HG02870 (cell line): ENCODE data around the gene SHROOM4.

Experiments used
- ATAC-seq: cut with Tn5 transposase; IDR thresholded peaks from one replicate; pipeline ENCODE4 v1.9.1; 2021; ENCODE audit warnings: mild to moderate bottlenecking, moderate library complexity; ENCODE audit not compliant: unreplicated experiment

The SHROOM4 gene

DNA sequence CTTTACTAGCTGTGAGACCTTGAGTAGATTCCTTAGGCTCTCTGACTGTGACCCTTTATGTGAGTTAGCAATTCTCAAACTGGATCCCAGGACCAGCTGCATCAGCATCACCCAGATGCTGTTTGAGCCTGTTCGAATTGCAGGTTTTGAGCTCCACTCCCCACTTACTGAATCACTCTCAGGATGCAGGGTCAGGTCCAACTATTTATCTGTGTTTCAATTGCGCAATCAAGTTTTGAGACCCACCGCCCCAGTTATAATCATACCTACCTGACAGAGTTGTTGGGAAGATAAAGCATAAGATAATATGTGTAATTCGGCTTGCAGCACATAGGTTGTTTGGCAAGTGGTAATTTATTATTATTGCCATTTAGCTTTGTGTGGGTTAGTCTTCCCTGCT lies 187.6 kb downstream of the SHROOM4 start:
- no peak for ATAC-seq

DNA sequence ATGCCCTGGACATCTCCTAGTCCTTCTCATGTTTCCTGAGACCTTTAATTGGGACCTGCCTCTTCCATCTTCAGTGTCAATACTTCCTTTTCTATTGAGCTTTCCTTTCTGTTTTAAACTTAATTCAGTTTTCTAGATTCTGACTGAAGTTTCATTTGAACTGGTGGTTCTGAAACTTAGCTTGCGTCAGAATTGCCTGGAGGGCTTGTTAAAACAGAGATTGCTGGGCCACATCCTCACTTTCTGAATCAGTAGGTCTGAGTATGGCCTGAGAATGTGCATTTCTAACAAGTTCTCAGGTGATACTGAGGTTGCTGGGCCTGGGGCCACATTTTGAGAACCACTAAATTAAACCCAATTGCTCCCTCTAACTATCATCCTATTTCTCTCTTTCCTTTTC lies 191.2 kb downstream of the SHROOM4 start:
- no peak for ATAC-seq

DNA sequence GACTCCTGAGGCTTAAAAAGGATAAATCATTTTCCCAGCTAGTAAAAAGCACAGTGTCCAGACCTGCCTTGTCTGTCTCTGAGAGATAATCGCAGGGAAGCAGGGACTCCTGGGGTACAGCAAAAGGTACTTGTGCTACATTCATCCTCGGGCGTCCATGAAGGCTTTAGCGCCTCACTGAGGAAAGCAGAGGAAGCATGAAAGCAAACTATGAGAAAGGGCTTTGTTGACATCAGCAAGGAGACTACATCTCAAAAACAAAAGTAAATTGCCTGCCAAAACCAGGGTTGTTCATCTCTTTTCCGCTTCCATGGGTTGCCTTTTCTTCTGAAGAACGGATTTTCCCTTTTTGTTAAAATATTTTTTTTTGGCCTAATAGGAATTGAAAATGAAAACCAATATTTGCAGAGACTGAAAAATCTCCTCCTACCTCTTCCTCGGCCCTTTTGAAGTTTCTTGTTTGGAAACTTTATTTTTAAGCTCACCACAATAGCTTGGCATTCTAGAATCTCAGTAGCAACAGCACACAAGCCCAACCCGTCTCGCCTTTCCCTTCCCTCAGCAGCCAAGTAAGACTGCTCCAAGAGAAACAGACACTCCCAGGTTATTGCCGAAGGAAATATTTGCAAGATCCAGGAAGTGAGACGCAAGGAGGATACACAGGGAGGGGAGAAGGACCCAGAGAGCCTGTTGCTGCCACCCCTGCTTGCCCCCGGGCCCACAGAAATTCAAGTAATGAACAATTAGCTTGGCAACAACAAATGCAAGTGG lies 195.0 kb downstream of the SHROOM4 start:
- no peak for ATAC-seq

DNA sequence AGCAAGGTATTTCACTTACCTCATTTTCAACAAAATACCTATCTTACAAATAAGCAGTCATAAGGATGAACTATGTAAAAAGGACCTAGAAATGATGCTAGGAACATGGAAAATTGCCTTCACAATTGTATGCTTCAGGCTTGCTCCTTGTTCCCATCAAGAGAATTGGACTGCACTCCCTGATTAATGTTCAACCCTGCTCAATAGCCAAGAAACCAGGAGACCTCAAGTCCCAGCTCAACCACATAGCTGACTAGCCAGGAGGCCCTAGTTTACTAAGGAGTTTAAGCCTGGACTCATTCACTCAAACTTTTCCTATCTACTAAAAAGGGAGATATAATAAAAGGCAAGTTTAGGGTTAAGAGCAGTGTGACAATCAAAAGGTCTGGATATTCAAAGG lies 196.8 kb downstream of the SHROOM4 start:
- no peak for ATAC-seq

DNA sequence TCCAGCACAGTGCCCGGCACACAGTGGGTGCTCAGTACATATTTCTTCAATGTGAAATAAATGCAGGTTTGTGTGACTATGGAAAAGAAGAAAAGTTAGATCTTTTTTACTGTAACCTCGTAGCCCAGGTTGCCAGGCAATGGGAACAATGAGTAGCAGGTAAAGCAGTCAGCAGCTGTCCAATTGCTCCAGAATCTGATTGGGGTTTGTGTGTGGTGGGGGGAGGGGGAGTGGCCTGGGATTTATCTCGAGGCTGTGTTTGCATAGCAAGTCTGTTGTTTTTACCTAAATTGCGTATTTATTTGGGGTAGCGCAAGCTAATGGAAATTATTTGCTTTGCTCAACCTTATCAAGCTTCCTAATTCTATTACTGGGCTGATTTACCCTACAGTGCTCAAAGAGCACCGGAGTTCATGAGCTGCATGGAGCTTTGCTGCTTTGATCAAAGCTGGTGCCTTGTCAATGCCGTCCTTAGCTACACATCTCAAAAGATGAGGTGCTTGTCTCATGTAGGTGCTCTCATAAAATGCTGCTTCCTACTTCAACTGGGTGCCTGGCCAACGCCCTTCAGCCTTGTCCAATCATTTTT lies 198.3 kb downstream of the SHROOM4 start:
- ATAC-seq: no peak

DNA sequence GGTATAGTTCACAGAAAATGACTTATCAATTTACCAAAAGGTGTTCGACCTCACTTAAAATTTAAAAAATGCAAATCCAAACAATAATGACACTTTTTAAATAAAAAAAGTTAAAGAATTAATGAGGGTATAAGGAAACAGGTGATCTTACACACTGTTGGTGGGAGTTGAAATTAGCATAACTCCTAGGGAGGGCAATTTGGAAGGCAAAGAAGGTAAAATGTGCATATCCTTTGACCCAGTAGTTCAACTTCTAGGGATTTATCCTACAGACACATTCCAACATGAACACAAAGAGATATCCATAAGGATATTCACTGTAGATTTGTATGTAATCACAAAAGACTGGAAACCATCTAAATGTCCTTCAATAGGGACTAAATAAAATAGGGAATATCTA lies 199.5 kb downstream of the SHROOM4 start:
- no peak for ATAC-seq

DNA sequence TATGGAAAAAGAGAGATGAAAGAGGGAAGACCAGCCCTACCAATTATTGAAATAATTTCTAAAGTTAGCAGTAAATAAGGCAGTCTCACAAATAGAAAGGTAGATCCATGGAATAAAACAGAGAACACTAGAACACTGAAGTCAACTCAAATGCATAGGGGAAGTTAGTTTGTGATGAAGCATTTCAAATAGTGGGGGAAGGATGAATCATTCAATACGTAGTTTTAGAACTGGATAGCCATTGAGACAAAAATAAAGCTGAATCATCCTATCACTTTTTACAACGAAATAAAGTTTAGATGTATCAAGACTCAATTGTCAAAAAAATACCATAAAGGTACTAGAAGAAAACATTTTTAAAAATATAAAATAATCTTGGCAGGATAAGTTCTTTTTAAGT lies 200.1 kb downstream of the SHROOM4 start:
- ATAC-seq: no peak

DNA sequence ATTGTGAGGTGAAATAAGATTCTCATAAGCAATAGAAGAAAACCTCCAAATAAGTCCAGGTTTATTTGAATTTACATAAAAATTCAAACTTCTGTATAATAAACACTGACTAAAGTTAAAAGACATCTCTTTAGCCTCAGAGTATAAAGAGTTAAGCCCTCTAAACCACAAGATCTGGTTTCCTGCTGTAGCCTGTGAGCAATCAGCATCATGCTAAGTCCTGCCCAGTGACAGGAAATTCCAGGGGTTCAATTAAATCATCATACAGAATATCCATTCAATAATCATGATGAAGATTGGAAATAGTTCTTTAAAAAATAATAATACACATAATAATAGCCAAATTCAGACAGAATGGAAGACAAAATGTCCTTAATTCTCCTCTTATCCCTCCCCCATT lies 204.2 kb downstream of the SHROOM4 start:
- no peak for ATAC-seq

DNA sequence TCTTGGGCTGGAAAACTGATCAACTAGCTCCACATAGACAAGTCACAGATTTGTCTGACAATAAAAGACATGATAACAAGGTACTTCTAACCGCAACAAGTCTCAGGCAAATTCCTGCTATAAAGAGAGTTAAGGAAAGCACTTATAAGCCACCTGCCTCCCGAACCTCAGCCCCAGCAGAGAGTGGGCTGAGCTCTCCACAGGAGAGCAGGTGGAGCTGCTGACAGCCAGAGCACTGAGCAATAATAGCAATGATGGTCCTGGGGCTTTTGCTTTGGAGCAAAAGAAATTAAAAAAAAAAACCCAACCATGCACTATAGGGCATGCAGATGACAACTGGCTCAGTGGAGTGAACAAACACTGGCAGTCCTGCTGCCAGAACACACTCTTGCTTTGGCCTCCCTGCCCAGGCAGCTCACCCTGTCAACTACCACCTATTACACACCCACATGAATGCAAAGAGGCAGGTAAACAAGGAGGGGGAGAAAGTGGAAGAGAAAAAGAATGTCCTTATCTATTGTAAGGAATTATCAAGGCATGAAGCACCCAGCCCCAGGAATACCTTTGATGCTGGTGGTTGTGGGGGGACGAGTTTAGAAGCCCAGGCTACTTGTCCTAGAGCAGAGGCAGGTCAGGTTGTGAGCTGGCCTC lies 207.6 kb downstream of the SHROOM4 start:
- no peak for ATAC-seq

DNA sequence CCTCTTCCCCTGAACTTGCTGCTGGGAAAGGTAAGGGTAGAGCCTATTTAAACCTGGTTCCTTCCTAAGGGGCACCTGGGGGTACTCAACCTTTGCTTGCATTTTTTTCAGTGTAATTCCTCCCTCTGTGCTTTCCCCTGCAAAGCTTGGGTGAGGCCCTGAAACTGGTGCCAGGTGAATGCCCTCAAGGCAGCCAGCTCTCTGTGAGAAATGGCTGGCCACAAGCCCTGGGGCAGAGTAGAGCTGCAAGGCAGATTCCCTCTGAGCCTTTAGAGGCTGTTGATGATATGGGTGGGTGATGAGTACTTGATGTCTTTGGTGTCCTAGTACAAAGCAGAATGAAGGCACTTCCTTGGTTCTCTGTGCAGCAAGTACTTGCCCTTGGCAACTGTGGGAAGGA lies 217.9 kb downstream of the SHROOM4 start:
- ATAC-seq: no peak

DNA sequence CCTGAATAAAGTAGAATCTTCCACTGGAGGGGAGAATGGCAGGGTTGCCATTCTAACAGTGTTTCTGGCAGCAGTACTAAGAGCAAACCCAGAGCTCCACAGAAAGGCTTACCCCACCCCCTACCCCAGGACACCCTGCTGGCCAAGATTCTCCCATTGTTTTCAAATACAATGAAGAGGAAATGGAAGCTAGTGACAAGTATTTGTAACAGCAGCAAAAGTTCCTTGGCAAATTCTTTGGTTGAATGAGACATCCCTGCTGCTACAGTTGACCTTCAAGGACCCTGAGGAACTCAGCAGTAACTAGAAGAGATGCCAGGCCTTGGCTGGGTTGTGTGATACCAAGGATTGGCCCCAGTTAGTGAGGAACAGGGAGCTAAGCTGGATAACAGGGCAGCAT lies 219.2 kb downstream of the SHROOM4 start:
- ATAC-seq: no peak

DNA sequence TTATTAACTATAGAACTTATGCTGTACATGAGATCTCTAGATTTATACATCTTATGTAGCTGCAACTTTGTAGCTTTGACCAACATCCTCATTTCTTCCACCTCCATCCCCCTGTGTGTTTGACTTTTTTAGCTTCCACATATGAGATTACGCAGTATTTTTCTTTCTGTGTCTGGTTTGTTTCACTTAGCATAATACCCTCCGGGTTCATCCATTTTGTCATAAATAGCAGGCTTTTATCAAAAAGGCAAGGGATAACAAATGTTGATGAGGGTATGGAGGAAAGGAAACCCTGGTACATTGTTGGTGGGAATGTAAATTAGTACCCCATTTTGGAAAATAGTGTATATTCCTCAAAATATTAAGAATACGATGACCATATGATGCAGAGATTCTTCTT lies 227.0 kb downstream of the SHROOM4 start:
- no peak for ATAC-seq

DNA sequence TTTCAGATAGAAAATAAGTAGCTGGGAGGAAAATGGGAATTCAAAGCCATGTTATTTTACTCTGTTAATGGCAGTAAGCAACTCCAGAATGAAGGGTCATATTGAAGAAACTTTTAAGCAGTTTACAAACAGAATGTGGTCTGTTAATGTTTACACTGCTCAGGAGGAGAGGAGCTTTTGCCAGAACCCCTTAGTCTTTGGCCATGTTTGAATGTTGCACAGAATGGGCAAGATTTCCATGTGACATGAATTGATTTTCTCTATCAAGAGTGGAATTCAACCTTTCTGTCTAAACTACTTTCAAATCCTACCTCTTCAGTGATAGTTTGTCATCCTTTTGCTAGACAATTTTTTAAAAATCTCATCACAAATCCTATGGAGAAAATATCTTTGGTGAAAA lies 227.6 kb downstream of the SHROOM4 start:
- ATAC-seq: no peak

DNA sequence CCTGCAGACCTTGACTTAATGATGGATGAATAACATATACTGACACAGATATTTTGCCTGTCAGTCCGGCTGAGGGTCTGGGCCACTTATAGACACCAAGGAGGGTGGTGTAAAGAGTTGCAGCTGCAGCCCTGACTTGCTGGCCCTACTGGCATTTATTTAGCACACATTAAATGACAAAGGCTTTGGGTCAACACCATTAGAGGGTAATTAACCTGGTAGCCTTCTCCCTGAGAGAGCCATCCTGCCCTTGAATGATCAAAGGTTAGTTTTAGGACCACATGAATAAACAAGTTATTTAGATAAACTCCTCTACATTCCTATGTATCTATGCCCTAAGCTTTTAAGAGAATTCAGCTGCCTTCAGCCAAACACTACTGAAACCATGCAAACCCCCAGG lies 232.6 kb downstream of the SHROOM4 start:
- no peak for ATAC-seq

DNA sequence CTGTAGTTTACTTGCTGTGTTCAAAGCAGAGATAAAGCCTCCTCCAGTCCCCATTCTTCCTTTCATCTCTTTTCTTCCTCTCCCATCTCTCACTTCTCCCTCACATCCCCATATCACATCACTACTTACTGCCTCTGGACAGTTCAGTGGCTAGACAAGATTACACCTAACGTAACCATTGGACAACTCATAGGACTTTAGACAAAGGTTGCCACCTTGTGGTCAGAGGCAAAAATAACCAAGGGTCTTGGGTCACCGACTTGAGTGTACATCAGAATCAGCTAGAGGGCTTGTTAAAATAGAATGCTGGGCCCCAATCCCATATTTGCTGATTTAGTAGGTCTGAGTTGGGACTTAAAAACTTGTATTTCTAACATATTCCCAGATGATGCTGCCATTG lies 234.0 kb downstream of the SHROOM4 start:
- peak; percentile 86 for ATAC-seq

DNA sequence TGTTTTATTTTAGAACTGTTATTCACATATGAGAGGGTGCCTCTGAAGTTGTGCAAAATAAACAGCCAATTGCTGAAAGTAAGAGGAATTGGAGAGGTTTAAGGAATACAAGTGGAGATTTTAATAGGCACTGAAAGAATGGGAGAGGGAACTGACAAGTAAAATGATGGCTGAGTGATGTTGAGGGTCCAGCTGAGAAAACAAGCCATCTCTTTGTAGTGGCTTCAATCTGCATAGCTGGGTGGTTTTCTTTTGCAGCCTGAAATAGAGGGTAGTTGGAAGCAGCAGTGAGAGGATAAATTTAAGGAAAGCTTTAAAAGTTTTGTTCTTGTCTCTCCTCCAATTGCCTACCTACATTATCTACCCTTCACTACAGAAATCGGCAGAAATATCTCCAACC lies 236.7 kb downstream of the SHROOM4 start:
- ATAC-seq: no peak

DNA sequence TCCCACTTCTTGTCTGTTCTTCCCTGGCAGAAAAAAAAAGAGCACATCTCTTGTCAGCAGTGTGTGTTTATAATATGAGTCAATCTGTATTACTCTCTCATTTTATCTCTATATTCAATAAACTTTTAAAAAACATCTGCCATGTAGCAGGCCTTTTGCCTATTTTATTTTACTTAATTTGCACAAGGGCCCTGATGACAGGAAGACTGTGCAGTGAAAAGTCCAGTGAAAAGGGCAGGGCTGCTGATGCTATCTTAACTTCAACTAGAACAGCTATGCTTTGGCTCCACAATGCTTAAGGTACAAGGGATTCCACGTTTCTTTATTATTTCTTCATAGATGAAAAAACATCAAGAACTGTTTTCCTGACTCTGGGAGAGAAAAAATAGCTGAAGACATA lies 246.4 kb downstream of the SHROOM4 start:
- no peak for ATAC-seq

DNA sequence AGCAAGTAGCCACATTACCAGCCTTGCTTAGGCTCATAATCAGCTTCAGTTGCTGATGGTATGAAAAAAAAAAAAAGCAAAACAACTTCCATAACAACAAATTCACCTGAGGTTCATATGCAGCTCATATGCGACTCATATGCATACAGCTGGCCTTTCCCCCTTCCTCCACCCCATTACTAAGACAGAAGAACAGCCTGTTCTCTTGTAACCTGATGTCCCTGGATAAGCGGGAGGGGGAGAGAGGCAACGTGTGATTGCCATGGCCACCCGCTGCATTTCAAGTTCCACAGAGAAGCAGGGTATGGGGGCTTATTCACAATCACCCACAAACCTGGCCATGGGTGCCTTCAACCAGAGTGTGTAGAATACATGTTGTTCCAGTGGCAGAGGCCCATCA lies 248.3 kb downstream of the SHROOM4 start:
- no peak for ATAC-seq
